ACHN (cell line): ENCODE results near the gene SLC22A4.

Experiments used
- DNase-seq: peaks from one replicate; pipeline ENCODE4 v3.0.0-alpha.2; 2015
- in situ Hi-C: cut with HindIII; loops from 2 replicates; pipeline ENCODE4 v1.10.0; 2017; ENCODE audit warnings: low sequenced_read_pairs, low pct_ligation_motif_present, low pct_unique_long_range_greater_than_20kb

SLC22A4 gene

DNA sequence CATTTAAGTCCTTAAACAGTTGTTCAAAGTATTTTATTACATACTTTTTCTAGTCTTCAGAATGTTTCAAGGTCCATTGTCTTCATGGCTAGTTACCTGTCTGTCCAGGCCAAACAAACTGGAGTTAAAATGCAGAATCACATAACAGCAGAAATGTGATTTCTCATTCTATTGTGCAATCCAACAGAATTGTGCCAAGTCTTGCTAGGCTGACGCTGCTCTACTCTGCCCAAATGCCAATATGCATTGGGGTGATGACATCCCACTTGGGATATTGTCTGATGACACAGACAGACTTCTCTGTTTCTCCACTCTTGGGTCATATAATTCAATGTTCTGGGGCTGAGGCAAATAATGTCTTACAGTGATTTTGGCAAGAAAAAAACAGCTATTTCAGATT lies 70.1 kb downstream of the SLC22A4 start:
- no peak for DNase-seq
- in situ Hi-C loops, result no loop called here

- in situ Hi-C loops, result no loop called here
- DNase-seq, result peak; percentile 65
These were observed 71.0 kb downstream of the SLC22A4 start for GRCh38 chr5:132365213-132365612.

- in situ Hi-C loops, result no loop called here
- DNase-seq, result no peak
These were observed 74.0 kb downstream of the SLC22A4 start for GRCh38 chr5:132368186-132368585.

GRCh38 chr5:132369007-132369473 lies 74.8 kb downstream of the SLC22A4 start:
- DNase-seq, result peak; percentile 74
- in situ Hi-C loops, result no loop called here

DNA sequence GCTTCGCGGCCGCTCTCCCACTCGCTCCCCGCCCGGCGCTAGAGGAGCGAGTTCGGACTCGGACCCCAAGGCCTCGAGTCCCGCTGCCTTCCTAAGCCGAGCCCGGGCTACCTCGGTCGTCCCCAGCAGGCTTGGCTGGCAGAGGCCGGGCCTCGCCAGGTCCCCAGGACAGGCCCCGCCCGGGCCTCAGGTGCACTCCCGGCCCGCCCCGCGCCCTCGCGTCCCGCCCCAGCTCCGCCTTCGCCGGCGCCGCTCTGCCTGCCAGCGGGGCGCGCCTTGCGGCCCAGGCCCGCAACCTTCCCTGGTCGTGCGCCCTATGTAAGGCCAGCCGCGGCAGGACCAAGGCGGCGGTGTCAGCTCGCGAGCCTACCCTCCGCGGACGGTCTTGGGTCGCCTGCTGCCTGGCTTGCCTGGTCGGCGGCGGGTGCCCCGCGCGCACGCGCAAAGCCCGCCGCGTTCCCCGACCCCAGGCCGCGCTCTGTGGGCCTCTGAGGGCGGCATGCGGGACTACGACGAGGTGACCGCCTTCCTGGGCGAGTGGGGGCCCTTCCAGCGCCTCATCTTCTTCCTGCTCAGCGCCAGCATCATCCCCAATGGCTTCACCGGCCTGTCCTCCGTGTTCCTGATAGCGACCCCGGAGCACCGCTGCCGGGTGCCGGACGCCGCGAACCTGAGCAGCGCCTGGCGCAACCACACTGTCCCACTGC lies 75.4 kb downstream of the SLC22A4 start, which contains the start of gene SLC22A5:
Gene SLC22A5, plus strand, starts transcription at position 237 of the 707 bp plus-strand sequence. Its CDS starts 263 bp downstream, at position 500.
- in situ Hi-C loops, result no loop called here
- peak; percentile 64 for DNase-seq

GRCh38 chr5:132370181-132370970 lies 76.2 kb downstream of the SLC22A4 start:
- DNase-seq, result no peak
- in situ Hi-C loops, result no loop called here

- in situ Hi-C loops, result no loop called here
- no peak for DNase-seq
These were observed 76.9 kb downstream of the SLC22A4 start for GRCh38 chr5:132370971-132371602.

DNA sequence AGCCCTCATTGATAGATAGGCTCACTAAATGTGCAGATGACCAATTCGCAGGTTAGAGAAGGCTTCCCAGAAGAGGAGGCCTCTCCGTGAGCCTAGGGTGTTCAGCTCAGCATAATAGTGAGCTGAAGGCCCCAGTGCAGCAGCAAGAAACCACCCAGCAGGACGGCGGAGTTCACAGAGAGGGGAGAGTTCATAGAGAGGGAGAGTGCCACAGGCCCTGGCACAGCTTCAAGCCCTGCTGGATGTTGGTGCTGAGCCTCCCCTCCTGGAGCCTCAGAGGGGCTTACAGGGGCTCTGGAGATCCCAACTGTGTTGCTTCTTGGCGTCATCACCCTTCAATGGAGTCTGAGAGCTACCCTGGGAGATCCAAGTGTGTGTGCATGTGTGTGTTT lies 77.4 kb downstream of the SLC22A4 start:
- in situ Hi-C loops, result no loop called here
- DNase-seq, result no peak

DNA sequence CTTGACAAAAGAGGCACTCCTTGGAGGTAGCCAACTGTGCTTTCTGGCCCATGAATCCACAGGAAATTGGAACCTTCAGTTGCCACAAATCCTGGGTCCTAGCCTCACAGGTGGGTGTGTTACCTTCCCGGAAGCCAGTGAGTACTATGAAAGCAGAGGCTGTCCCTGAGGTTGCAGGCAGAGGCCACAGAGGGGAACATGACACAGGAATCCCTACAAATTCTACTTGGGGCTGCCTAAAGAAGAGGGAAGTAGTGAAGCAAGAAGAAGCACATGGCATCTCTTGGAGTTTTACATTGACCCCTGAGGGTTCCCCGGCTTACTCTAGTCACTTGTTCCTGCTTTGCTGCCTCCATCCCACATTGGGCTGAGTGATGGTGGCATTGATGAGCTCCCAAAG lies 77.9 kb downstream of the SLC22A4 start:
- DNase-seq, result no peak
- in situ Hi-C loops, result no loop called here

DNA sequence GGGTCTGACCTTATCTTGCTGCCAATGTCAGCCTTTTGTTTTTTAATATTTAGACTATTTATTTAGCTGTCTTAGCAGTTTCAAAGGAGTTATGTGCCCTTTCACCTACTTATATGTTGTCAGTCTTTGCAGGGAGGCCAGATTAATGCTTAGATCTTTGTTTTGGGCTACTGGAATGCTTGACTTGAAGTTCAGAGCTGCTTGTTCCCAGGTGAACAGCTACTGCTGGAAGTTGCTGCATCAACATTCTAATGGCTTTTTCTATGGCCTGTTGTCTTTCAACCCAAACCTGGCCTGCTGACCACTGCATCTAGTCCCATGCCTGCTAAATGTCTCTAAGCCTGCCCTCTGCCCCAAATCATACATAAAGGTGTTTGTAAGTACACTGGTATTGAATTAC lies 78.3 kb downstream of the SLC22A4 start:
- no peak for DNase-seq
- in situ Hi-C loops, result no loop called here

DNA sequence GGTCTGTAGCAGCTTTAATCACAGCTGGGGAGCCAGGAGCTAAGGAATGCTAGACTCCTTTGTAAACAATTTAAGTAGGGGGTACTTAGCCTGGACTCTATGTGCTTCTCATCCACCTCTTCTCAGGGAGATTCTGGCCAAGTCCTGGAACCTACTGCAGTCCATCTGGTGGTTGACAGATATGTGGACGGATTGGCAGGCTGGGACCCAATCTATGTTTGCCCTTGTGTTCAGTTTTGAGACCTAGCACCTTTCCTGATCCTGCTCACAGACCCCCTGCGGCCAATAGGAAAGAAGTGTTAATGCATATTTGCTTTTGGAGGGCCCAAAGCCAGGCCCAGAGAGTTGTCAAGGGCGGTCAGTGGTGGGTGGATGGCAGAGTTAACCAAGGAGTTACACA lies 81.8 kb downstream of the SLC22A4 start:
- in situ Hi-C loops, result loop anchor here (25.0 kb wide), 1 partner anchor 111 kb away; the partner anchor contains the start of gene IRF1
- DNase-seq, result no peak

DNA sequence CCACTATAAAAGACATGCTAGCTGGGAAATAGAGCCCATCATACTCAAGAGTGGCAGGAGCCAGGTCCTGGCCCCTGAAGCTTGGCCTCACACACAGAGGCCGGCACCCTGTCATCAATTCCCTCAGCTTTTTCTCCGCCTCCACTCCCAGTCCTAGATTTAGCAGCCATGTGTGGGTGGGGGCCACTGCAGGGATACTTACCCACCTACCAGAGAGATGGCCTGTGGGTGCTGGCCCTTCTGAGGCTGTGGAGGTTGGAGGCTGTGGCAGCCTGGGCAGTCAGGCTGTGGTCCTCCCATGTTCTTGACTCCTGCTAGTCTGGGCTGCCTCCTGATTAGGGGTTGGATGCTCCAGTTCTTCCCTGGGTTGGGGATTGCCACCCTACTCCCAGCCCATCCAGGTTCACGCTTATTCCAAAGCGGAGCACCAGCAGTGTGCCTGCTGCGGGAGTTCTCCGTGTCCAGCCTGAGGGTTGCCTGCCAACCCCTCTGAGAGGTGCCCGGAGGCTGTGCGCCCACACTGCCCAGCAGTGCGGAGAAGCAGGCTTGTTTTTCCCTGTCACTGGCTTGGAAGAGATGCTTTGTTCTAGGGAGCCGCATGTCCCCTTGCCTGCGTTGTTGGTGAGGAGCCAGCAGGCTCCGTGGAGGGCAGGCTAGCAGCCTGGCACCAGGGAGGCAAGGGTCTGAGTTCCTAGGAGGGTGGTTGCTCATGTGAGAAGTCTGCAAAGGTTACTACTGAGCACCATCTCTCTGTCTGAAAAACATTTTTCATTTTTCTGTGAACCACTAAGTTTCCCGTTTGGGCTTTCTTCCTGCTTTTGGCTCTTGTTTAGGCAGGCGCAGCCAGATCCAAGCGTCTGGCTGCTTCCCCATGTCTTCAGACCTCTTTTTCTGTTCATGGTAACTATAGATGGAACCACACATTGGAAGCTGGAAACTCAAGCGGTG lies 82.8 kb downstream of the SLC22A4 start:
- DNase-seq, result no peak
- in situ Hi-C loops, result loop anchor here (25.0 kb wide), 1 partner anchor 110 kb away; the partner anchor contains the start of gene IRF1

- no peak for DNase-seq
- in situ Hi-C loops, result loop anchor here (25.0 kb wide), 1 partner anchor 110 kb away; the partner anchor contains the start of gene IRF1
These were observed 83.5 kb downstream of the SLC22A4 start for GRCh38 chr5:132377738-132378137.

- in situ Hi-C loops, result loop anchor here (25.0 kb wide), 1 partner anchor 109 kb away; the partner anchor contains the start of gene IRF1
- peak; percentile 59 for DNase-seq
These were observed 84.4 kb downstream of the SLC22A4 start for GRCh38 chr5:132378580-132378979.

DNA sequence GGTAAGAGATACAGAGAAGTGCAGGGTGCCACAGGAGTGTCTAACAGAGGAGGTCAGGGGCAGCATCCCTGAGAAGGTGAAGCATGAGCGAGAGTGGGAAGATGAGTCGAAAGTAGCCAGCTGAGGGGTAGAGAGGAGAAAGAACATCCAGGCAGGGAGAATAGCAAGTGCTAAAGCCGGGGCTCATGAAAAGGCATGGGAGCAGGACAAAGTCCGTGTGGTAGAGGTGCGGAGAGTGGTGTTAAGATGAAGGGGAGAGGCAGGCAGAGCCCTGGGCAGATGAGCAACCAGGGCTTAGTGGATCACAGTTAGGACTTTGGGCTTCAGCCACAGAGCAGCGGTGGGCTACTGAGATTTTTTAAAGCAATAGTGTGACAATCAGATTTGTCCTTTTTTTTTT lies 85.9 kb downstream of the SLC22A4 start:
- in situ Hi-C loops, result loop anchor here (25.0 kb wide), 1 partner anchor 107 kb away; the partner anchor contains the start of gene IRF1
- DNase-seq, result no peak

GRCh38 chr5:132380741-132381140 lies 86.5 kb downstream of the SLC22A4 start:
- in situ Hi-C loops, result loop anchor here (25.0 kb wide), 1 partner anchor 107 kb away; the partner anchor contains the start of gene IRF1
- DNase-seq, result no peak

DNA sequence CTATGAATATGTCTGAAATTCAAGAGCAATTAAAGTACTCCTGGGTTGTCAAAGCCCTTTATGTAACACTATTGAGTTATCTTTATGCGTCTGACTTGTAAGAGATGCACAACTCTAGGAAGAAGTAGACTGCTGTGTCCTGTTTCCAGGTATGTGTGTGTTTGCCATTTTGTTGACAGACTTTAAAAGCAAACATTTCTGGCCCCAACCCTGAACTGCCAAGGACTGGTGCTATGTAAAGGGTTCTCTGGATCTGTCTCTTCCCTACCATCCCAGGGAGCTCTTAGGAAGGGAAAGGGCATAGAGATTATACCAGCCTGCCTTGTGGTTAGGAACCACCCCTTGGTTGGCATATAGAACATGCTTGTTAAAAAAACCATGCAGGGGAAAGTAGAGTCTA lies 87.4 kb downstream of the SLC22A4 start:
- in situ Hi-C loops, result loop anchor here (25.0 kb wide), 1 partner anchor 106 kb away; the partner anchor contains the start of gene IRF1
- DNase-seq, result no peak

DNA sequence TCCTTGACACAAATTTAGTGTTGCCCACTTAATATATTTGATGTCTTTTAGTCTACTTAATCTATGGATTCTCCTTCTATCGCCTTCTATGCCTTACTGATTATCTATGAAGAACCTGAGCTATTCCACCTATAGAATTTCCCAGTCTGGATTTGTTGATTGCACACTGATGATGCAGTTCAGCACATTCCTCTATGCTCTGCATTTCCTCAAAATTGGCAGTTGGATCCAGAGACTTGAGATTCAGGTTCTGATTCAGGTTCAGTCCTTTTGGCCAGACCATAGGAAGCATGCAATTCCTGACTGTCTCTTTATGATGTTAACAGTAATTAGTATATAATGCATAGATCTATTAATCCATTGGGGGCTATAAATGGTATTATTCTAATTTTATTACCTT lies 89.1 kb downstream of the SLC22A4 start:
- DNase-seq, result no peak
- in situ Hi-C loops, result loop anchor here (25.0 kb wide), 1 partner anchor 104 kb away; the partner anchor contains the start of gene IRF1
